MM.1S (cell line): Measurements from ENCODE around the gene IP6K1.

Experiments
- EZH2 ChIP-seq: fragments of 300-600 bp; sonication (generic); optimal IDR thresholded peaks from 2 replicates; pipeline ENCODE3; 2017; ENCODE audit warnings: low read depth, mild to moderate bottlenecking, antibody characterized with exemption, low read length, mixed read lengths
- EZH2phosphoT487 ChIP-seq: fragments of 300-600 bp; sonication (generic); IDR thresholded peaks from 2 replicates; pipeline ENCODE4 v1.6.1; 2018; ENCODE audit warnings: antibody characterized with exemption, low read length
- TF ChIP-seq, protein P1 (sequence below): fragments of 300-600 bp; sonication (generic); IDR thresholded peaks from 2 replicates; pipeline ENCODE4 v1.5.1; 2016; ENCODE audit warnings: antibody characterized with exemption, low read length, mixed read lengths

DNA sequence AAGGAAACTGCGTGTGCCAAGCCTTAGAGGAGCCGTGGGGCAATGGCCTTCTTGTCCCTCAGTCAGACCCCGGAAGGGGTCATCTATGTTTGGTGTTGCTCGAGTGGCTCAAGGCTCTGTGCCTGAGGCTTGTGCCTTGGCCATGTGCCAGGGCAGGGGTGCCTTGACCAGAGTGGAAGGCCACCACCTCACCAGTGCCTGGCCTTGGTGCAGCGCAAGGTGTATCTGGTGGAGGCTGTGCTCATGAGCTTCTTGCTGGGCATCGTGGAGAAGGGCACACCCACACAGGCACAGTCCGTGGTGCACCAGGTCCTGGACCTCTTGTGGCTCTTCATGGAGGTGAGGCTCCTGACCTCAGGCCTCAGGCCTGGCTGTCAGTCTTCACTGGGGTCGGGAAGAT is 86.3 kb downstream of the IP6K1 start:
- TF ChIP-seq, protein P1, sequence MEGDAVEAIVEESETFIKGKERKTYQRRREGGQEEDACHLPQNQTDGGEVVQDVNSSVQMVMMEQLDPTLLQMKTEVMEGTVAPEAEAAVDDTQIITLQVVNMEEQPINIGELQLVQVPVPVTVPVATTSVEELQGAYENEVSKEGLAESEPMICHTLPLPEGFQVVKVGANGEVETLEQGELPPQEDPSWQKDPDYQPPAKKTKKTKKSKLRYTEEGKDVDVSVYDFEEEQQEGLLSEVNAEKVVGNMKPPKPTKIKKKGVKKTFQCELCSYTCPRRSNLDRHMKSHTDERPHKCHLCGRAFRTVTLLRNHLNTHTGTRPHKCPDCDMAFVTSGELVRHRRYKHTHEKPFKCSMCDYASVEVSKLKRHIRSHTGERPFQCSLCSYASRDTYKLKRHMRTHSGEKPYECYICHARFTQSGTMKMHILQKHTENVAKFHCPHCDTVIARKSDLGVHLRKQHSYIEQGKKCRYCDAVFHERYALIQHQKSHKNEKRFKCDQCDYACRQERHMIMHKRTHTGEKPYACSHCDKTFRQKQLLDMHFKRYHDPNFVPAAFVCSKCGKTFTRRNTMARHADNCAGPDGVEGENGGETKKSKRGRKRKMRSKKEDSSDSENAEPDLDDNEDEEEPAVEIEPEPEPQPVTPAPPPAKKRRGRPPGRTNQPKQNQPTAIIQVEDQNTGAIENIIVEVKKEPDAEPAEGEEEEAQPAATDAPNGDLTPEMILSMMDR = no peak
- no peak for TF ChIP-seq EZH2
- TF ChIP-seq EZH2phosphoT487 = no peak
